GM12878 (cell line): ENCODE measurements around the gene POLE2.

ENCODE experiments used
- BRCA1 ChIP-seq: IDR thresholded peaks from 2 replicates; pipeline ENCODE4 v1.6.1; 2011; ENCODE audit warnings: low read depth, low read length, improper control_type of control experiment
- CBX3 ChIP-seq: fragments of 200-600 bp; sonication (generic); IDR thresholded peaks from 2 replicates; pipeline ENCODE4 v1.6.1; 2016; ENCODE audit warnings: low read depth, borderline replicate concordance
- CTCF ChIP-seq, 3 experiments: IDR thresholded peaks in 2 of 3; conservative IDR thresholded peaks in 1 of 3; 2 replicates each; pipeline ENCODE4 v1.5.1; 2011; ENCODE audit warnings: low read depth in 3 of 3, low read length in 3 of 3, mild to moderate bottlenecking in 3 of 3, control low read depth in 2 of 3, moderate library complexity in 2 of 3, inconsistent platforms in 1 of 3, mixed read lengths in 1 of 3; ENCODE audit not compliant: control insufficient read depth in 2 of 3, insufficient read depth in 1 of 3; ENCODE audit errors: extremely low read depth in 1 of 3
- CUX1 ChIP-seq: IDR thresholded peaks from 2 replicates; pipeline ENCODE4 v1.6.1; 2012; ENCODE audit warnings: improper control_type of control experiment, low read depth, low read length; ENCODE audit not compliant: insufficient replicate concordance
- EZH2 ChIP-seq: IDR thresholded peaks from 2 replicates; pipeline ENCODE4 v1.6.1; 2012; ENCODE audit warnings: low read depth, mild to moderate bottlenecking, control low read depth, inconsistent platforms, low read length, borderline replicate concordance; ENCODE audit not compliant: control insufficient read depth
- FOS ChIP-seq: IDR thresholded peaks from 3 replicates; pipeline ENCODE4 v1.6.1; 2011; ENCODE audit warnings: borderline replicate concordance; ENCODE audit not compliant: insufficient read length; ENCODE audit errors: extremely low read depth
- POLR2A ChIP-seq: IDR thresholded peaks from 2 replicates; pipeline ENCODE4 v1.6.1; 2011; ENCODE audit warnings: low read depth, mild to moderate bottlenecking, low read length
- RUNX3 ChIP-seq: IDR thresholded peaks from 2 replicates; pipeline ENCODE4 v1.6.1; 2012; ENCODE audit warnings: low read length, inconsistent platforms
- SMAD1 ChIP-seq: fragments of 450-650 bp; IDR thresholded peaks from 2 replicates; pipeline ENCODE4 v1.6.1; 2018; ENCODE audit warnings: mild to moderate bottlenecking, low read depth; ENCODE audit not compliant: partially characterized antibody
- TAF1 ChIP-seq: IDR thresholded peaks from 2 replicates; pipeline ENCODE4 v1.6.1; 2011; ENCODE audit warnings: mild to moderate bottlenecking, low read depth, low read length, borderline replicate concordance
- TARDBP ChIP-seq: IDR thresholded peaks from 2 replicates; pipeline ENCODE4 v1.6.1; 2016; ENCODE audit warnings: borderline replicate concordance
- USF1 ChIP-seq: IDR thresholded peaks from 2 replicates; pipeline ENCODE4 v1.6.1; 2011; ENCODE audit warnings: borderline replicate concordance, low read depth, mild to moderate bottlenecking, moderate library complexity, mixed read lengths, low read length; ENCODE audit not compliant: insufficient read depth; ENCODE audit errors: extremely low read length
- ZNF217 ChIP-seq: fragments of 450-650 bp; IDR thresholded peaks from 2 replicates; pipeline ENCODE4 v1.6.1; 2017; ENCODE audit warnings: antibody characterized with exemption, mild to moderate bottlenecking

DNA sequence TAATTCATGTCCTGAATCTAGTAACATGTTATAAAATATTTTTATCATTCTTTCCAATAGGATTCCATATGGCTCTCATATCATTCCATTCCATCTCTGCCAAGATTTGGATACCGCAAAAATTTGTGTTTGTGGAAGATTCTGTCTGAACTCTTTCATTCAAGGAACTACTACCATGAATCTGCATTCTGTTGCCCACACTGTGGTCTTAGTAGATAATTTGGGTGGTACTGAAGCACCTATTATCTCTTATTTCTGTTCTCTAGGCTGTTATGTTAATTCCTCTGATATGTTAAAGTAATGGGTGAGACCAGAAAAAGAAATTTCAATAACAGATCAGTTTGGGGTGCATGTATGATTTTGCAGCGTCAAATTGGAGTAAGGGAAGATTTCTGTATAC is 73.8 kb downstream of the POLE2 start:
- TF ChIP-seq USF1 (no peak), EZH2 (no peak), TAF1 (no peak), TARDBP (no peak), POLR2A (no peak), ZNF217 (no peak), RUNX3 (no peak), CTCF (IDR thresholded peaks at IDR 0.05 in 2 of 3, conservative IDR thresholded peaks at IDR 0.05 in 1 of 3; ENCODE audit: control insufficient read depth in 2 of 3, extremely low read depth in 1 of 3, insufficient read depth in 1 of 3, low read depth in 3 of 3, low read length in 3 of 3) (no peak), CBX3 (no peak), CUX1 (no peak), BRCA1 (no peak), FOS (no peak), SMAD1 (no peak)
